ENCODE results near the gene TMX4. TPM values are rescaled to one million over a fixed set of nuclear protein-coding genes. Genes with fewer than 3 reads are reported as not detected.
"Not testable (repeated sequence)": the region's sequence is repeated elsewhere in the genome, so short reads cannot be mapped to it uniquely, and the experiment has no call there.

Gene TMX4
- total RNA-seq, 1 donor from 2014 or later: 14.9 TPM

- DNase-seq (ENCODE audit: low read depth in 2 of 2): no peak
Observed at GRCh38 chr20:7971536-7972280, 47.9 kb downstream of the TMX4 start.

GRCh38 chr20:7967199-7967844 is 52.2 kb downstream of the TMX4 start:
- DNase-seq (ENCODE audit: low read depth in 2 of 2): no peak

DNA sequence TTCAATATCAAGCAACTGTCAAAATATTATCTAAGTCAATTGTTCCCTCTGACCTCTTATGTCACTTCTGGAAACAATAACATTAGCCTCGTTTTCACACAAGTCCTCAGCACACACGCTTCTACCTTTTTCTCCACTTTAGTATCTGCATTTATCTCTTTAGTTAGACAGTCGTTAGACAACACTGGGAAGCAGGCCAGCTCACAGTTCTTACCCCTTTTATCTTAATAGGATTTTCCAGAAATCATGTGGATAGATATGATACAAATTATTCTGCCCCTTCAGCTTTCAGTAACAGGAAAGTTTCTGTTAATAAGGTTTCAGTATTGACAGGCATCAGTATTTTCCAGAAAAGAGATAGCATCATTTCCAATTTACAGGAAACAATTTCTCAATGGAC is 53.4 kb downstream of the TMX4 start:
- DNase-seq (ENCODE audit: low read depth in 2 of 2): peak in 1 of 2 donors; percentile 31

GRCh38 chr20:7959484-7959883 is 60.1 kb downstream of the TMX4 start:
- DNase-seq (ENCODE audit: low read depth in 2 of 2): no peak

GRCh38 chr20:7956561-7956960 is 63.0 kb downstream of the TMX4 start:
- DNase-seq (ENCODE audit: low read depth in 2 of 2): not testable (repeated sequence)

DNA sequence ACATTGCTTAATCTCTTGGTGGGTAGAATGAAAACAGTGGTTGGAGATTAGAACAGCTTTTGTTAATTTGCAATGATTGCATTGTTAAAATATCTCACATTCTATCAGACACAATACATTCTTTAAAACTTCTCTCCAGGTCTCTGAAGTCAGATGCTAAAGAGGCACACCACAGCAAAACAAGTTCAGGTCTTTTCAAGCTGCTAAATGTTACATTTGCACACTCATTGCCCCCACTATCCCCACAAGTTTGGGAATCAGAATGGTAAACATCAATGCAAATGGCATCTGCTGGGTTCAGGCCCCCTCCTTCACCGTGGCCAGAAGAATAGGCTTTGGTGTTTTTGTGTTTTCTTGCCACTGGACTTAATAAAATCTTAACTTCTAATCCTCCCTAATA is 69.2 kb downstream of the TMX4 start:
- no peak for DNase-seq (ENCODE audit: low read depth in 2 of 2)

GRCh38 chr20:7943891-7944290 is 75.7 kb downstream of the TMX4 start:
- no peak for DNase-seq (ENCODE audit: low read depth in 2 of 2)

- no peak for DNase-seq (ENCODE audit: low read depth in 2 of 2)
Observed at GRCh38 chr20:7940341-7940740, 79.2 kb downstream of the TMX4 start, which contains the start of gene HAO1. TSS of gene HAO1 (minus strand) at chr20:7940458. CDS start at chr20:7940422, 36 bp downstream.

DNA sequence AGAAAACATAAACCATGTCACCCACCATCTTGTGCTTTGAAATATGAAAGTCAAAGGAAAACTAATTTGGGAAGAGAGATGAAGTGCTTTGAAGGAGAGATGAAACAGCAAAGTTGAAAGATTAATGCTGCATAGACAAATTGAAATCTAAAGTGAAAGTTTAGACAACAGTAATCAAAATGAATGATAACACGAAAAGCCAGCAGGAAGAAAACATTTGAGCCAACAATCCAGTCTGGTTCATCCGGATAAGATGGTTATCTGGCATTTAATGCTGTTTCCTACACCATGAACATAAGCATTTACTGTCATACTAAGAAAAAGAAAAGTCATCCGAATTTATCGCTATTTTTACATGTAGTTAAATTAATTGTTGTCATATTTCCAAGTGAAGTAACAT is 79.9 kb downstream of the TMX4 start:
- peak; percentile 10 to 27 for DNase-seq (ENCODE audit: low read depth in 2 of 2)

DNA sequence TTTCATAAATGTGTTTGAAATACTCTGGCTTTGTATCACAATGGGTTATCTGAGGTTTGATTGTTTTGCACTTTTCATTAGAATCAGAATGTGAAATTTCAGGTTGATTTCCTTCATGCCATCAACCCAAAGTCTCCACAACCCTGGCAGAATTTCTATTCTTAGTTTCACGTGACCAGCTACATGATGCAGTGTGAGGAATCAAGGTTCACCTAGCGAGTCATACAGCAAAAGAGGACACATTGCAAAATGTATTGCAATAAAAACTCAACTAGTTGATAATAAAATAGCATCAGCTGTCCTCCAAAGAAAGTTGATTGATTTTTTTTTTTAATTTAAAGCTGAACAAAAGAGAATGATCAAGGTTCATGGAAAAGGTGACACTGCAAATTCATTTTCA is 81.5 kb downstream of the TMX4 start:
- no peak for DNase-seq (ENCODE audit: low read depth in 2 of 2)

DNA sequence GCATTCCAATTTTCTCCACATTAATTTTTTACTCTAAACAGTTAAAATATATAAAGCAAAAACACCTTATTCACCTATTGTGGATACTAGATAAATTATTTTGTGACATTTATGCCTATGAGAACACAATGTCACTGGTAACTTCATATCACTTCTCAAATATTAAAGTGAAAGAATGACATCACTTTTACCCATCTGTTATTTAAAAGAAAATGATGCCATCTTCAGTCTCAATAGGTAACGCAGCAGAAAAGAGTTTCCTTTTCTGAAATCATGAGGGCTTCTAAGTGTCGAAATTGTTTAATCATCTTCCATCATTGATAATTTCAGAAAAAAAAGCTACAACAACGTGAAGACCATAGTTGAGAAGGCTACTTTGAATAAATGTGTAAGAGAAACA is 82.2 kb downstream of the TMX4 start:
- no peak for DNase-seq (ENCODE audit: low read depth in 2 of 2)

- DNase-seq (ENCODE audit: low read depth in 2 of 2): no peak
Observed at GRCh38 chr20:7935027-7935551, 84.5 kb downstream of the TMX4 start.

GRCh38 chr20:7933346-7933745 is 86.2 kb downstream of the TMX4 start:
- no peak for DNase-seq (ENCODE audit: low read depth in 2 of 2)

GRCh38 chr20:7930343-7930742 is 89.2 kb downstream of the TMX4 start:
- DNase-seq (ENCODE audit: low read depth in 2 of 2): no peak

Other genes with a start within 250 kb of the TMX4 start
- gene HAO1, start 79.3 kb downstream of the TMX4 start, total RNA-seq: not detected in 2 replicates
- 11.8 and 12.3 TPM in 2 replicates for gene PLCB1, start 112.5 kb upstream of the TMX4 start, total RNA-seq